Head of caudate nucleus (tissue), 42 donors: ENCODE measurements around the gene KLF13.

Experiments used
- DNase-seq, 42 donors: peaks; one replicate each; pipeline versions ENCODE4 v3.0.0 to v3.0.0-alpha.2; 2020 to 2021; ENCODE audit warnings: mixed read lengths in 7 of 42
- intact Hi-C: fragments of 100-400 bp; cut with DNase I; formaldehyde crosslinking; loops from one replicate; pipeline ENCODE4 v1.15.0; 2022

KLF13 gene

DNA sequence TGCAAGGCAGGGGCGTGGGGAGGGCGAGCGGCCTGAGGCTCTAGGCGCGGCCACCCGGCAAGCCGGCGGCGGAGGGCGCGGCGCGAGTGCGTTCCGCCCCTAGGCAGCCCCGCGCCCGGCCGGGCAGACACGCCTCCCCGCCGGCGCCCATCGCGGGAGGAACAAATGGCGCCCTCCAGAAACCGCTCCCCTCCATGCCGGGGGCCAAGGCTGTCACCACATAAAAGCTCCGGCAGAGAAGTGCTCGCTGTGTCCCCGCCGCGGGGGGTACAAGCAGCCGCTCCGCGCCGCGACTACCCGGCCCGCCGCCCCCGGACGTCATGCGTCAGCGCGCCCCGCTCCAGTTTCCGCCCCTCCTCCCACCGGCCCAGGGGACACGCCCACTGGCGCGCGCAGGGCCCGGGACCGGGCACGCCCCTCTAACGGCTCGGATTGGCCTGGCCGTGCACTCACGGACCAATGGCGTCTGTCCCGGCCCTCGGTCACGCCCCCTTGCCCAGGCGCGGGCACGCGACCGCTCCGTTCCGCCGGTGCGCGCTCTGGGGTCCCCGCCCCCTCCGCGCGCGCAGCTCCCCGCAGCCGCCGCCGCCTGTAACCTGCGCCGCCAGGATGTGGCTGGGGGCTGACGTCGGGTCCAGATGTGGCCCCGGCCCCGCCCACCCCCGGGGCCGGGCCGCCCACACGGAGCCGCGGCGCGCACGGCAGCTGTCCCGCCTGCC lies at the start of gene KLF13:
TSS of gene KLF13 (plus strand) at position 680 of the 719 bp plus-strand sequence. CDS start 378 bp downstream, outside the sequence.
- intact Hi-C loops: loop anchor here (1.0 to 5.0 kb wide), 3 partner anchors 41 to 161 kb away; no protein-coding TSS in a partner anchor
- peak; percentile 95 to 99 (median 99) for DNase-seq

DNA sequence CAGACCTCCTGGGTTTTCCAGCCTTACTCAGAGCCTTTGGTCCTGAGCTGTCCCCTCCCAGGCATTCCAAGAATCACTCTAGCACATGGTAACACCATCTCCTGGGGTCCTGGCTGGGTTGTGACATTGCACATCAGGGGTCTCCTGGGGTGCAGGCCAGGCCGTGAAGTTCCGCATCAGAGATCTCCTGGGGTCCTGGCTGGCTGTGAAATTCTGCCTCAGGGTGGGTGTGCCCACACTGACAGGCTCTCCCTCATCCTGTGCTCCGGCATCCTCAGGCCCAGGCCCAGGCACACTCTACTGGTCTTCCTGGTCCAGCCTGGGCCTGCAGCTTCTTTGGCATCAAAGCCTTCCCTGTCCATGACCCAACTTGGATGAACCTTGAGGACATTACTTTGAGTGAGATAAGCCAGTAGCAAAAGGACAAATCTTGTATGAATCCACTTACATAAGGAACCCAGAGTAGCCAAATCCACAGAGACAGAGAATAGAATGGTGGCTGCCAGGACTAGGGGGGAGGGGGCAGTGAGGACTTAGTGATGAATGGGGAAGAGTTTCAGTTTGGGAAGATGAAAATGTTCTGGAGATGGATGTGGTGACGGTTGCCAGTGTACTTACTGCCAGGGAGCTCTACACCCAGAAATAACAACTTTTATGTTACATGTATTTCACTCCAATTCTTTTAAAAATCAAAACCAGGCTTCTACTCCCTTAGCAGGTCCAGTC lies 49.1 kb upstream of the KLF13 start:
- intact Hi-C loops: no loop called here
- peak in 14 of 42 donors; percentile 4 to 42 (median 10) for DNase-seq

DNA sequence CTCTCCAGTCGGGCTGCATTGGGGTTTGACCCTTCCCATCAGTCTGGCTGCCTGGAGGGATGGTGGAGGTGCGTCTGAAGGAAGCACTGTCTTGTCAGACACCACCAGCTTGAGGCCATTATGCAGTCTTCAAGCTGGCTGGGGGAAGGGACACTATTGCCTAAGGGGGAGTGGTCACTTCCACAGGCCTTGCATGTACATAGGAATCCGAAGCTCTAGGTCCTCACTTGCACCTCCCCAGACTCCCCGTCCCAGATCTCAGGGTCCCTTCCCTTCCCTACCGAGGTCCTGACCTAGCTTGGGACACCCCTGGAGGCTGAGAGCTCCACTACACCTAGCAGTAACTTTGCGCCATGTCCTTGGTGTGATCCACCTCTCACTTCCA lies 48.6 kb upstream of the KLF13 start:
- intact Hi-C loops: no loop called here
- peak in 14 of 42 donors; percentile 5 to 41 (median 14) for DNase-seq

DNA sequence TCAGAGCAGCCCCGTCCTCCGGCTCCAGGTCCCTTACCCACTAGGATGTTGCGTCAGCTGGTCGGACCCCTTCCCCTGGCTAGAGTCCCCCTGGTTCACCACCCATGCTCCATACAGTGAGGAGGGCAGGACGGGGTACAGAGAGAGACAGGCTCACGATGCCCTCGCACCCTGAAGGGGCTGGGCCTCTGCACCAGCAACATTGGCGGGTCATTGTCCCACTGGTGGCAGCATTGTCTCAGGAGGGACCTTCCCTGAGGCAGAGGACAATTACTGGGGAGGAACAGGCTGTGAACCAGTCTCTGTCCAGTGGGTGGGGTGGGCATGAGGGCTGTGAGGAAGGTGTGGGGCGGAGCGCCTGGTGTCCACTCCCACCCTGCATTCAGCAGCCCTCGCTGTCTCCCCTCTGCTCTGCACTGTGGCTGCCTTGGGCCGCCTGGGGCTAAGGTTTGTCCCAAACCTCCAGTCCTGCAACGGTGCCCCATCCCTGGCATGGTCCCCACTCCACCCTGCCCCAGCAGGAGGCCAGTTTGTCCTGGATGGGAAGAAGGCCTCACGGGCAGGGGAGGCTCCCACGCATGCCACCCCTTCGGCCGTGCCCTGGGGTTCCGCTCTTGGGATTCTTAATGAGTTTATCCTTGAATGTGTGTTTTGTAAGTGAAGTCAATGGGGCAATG lies 48.0 kb upstream of the KLF13 start:
- peak in 23 of 42 donors; percentile 9 to 75 (median 40) for DNase-seq
- intact Hi-C loops: no loop called here

DNA sequence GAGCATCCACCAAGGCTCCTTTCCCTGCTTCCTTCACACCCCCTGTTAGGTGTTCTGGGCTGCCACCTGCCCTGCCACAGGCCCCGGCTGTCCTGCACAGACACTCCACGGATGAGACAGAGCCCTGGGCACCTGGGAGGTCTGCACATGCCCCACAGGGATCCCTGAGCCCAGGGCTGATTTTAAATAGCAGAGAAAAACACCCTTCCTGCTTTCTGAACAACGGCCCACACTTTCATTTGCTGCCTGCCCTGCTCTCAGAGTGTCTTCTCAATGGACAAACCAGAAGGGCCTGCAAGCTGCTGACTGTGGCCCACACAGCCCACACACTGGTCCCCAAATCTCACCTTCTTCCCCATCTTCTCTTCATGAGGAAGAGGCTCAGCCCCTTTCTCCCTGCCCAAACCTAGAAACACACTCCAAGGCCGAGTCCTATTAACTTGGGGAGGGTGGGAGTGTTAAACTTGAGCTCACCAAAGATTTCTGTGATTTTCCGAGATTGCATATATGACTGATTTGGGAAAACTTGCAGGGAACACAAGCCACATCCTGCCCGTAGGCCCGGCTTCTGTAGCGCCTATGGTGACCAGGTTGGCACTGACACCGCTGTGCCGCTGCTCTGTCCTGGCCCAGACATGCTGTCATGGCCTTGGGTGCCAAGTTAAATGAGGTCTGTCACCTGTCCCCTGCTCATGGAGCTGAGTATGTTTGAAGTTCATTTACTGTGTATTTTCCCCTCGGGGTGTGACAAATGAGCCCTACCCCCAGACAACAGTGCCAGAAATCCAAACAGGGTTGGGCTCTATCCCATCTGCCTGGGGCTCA lies 47.2 kb upstream of the KLF13 start:
- intact Hi-C loops: loop anchor here (1.0 kb wide), 1 partner anchor 47 kb away; the partner anchor contains the start of gene KLF13
- DNase-seq: peak in 21 of 42 donors; percentile 14 to 68 (median 30)

DNA sequence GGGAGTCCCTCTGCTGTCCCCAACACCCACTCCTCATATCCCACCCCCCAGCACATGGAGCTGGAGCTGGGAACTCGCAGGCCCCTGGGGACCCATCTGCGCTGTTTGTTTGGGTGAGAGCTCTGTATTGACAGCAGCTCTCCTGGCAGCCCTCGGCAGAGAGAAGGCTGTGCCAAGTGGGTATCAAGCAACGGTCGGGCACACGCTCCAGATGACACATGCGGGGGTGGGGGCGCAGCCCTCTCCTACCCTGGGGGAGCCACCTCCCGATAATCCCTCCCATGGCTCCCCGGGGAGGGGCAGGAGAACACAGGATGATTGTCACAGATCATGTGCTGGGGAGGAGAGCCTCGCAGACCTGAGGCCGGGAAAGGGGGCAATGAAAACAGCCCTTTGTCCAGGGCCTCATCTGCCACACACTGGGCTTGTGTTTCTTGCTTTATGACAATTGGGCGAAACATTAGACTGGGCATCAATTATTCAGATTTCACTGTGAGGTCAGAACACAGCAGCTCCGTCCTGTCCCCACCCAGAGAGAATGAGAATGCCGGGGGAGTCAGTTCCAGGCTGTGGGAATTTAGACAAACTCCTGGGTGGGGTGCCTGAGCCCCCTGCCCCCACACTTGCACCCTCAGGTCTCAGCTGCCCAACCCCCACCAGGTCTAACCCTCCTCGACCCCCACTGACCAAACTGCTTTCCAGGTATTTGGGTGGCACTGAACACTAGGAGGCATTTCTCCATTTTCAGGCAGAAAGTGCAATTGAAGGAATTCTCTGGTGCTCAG lies 46.4 kb upstream of the KLF13 start:
- intact Hi-C loops: loop anchor here (1.0 kb wide), 1 partner anchor 46 kb away; the partner anchor contains the start of gene KLF13
- peak; percentile 82 to 97 (median 92) for DNase-seq

DNA sequence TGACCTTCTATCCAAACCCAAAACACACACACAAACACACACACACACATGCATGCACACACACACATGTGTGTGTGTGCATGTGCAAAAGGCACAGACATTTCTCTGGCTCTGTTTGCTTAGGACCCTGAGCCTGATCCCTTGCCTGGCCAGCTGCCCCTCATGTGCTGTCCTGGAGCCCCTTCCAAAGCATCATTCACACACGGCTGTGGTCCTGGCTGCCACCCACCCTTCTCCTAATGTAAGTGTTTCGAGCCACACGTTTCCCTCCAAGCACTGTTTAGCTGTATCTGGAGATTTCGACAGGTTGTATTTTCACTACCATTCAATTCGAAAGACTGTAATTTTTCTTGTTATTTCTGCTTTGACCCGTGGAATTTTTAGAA lies 45.8 kb upstream of the KLF13 start:
- intact Hi-C loops: loop anchor here (1.0 kb wide), 1 partner anchor 45 kb away; the partner anchor contains the start of gene KLF13

DNA sequence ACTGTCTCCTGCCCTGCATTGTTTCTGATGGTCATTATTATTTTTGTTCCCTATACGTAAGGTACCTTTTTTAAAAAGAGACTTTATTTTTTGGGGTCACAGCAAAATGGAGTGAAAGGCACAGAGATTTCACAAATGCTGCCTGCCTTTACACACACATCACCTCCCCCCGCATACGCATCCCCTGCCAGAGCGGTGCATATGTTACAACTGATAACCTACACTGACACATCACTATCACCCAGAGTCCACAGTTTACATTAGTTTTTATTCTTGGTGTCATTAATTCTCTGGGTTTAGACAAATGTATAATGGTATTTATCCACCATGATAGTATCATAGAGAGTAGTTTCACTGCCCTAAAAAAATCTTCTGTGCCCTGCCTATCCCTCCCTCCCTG lies 43.6 kb upstream of the KLF13 start:
- DNase-seq: peak in 2 of 42 donors; percentile 18 to 28
- intact Hi-C loops: no loop called here

More for the DNA sequence above, 45.8 kb upstream of the KLF13 start:
- peak in 22 of 42 donors; percentile 7 to 59 (median 20) for DNase-seq

DNA sequence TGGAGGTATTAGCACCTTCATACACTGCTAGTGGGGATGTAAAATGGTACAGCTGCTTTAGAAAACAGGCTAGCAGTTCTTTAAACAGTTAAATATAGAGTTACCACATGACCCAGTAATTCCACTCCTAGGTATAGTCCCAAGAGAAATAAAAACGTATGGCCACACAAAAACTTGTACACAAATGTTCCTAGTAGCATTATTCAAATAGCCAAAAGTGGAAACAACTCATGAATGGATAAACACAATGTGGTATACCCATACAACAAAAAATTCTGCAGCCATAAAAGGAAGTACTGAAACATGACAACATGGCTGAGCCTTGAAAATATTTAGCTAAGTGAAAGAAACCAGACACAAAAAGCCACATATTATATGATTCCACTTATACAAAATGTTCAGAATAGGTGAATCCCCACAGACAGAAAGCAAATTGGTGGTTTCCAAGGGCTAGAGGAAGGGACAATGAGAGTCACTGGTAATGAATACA lies 40.8 kb upstream of the KLF13 start:
- peak in 1 of 42 donors; percentile 0 for DNase-seq
- intact Hi-C loops: no loop called here

DNA sequence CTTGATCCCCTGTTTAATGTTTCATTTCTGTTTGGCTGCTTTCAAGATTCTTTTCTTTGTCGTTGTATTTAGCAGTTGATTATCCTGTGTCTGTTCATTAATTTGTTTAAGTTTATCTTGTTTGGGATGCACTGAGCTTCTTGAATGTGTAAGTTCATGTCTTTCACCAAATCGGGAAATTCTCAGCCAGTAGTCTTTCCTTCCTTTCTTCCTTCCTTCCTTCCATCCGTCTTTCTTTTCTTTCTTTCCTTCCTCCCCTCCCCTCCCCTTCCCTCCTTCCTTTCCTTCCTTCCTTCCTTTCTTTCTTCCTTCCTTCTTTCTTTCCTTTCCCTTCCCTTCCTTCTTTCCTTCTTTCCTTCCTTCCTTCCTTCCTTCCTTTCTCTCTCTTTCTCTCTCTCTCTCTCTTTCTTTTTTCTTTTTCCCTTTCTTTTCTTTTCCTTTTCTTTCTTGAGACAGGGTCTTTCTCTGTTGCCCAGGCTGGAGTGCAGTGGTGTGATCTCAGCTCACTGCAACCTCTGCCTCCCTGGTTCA lies 35.5 kb upstream of the KLF13 start:
- intact Hi-C loops: no loop called here
- DNase-seq: no peak

DNA sequence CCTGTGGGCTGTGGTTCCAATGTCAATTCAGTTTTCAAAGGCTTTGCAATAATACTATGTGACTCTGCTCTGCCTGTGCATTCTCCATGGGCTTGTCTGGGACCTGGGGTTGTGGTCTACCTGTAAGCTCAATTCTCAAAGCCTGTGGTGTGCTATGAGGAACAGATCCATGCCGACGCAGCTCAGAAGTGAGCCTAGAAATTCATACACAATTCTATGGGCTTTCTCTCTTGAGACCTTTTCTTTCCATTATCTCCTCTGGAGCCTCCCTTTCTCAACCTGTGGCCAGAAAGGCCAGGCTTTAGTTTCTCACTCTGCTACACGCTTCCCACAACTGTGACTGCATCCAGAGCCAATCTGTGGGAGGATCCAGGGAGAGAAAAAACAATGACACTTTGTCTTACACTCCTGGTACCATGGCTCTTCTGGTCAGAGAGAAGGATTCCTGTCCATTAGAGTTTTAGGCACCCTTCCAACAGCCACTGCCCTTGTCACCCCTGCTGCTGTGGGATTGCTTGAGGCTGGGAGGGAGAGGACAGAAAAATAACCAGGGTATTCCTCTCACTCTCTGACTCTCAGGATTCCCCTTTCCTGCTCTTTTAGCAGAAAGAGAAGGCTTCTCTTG lies 34.1 kb upstream of the KLF13 start:
- peak in 33 of 42 donors; percentile 22 to 87 (median 67) for DNase-seq
- intact Hi-C loops: no loop called here

DNA sequence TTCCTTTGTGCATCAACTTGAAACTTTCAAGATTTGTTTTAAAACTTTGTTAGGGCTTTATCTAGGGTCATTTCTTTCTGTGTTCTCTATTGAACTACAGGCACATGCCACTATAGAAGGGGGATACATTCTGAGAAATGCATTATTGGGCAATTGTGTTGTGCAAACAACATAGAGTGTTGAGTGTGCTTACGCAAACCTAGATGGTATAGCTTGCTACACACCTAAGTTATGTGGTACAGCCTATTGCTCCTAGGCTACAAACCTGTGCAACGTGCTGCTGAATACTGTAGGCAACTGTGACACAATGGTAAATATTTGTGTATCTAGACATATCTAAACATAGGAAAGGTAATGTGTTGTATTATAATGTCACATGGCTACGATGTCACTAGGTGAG lies 33.0 kb upstream of the KLF13 start:
- intact Hi-C loops: no loop called here
- peak in 1 of 42 donors; percentile 26 for DNase-seq

DNA sequence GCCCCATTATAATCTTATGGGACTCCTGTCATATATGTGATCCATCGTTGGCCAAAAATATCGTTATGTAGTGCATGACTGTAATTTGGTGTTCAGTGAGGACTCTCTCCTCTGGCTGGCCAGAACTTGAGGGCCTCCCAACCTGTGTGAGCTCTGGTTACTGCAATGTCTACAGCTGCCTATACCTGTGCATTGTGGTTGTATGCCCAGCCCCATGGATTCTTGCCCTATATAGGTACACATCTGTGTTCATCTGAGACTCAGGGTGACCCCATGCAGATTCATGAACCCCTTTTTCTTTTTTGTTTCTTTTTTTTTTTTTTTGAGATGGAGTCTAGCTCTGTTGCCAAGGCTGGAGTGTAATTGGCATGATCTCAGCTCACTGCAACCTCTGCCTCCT lies 32.6 kb upstream of the KLF13 start:
- peak in 5 of 42 donors; percentile 1 to 33 (median 4) for DNase-seq
- intact Hi-C loops: no loop called here

DNA sequence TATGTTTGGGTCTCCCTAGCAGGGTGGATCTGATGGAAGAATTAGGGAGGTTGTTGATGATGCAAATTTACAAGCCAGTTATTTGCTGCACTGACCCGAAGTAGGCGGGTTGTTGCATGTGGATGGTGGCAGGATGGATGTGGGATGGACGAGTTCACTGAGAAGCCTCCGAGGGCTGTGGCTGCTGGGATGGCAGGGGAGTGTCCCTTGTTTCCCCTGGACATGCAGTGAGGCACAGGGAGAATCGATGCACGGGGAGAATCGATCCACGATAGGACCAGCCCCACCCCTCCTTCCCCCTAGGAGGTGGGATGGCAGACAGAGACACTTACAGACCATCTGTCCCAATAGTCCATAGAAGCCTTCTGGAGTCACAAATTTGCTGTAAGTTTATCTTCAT lies 31.0 kb upstream of the KLF13 start:
- peak in 13 of 42 donors; percentile 11 to 78 (median 40) for DNase-seq

DNA sequence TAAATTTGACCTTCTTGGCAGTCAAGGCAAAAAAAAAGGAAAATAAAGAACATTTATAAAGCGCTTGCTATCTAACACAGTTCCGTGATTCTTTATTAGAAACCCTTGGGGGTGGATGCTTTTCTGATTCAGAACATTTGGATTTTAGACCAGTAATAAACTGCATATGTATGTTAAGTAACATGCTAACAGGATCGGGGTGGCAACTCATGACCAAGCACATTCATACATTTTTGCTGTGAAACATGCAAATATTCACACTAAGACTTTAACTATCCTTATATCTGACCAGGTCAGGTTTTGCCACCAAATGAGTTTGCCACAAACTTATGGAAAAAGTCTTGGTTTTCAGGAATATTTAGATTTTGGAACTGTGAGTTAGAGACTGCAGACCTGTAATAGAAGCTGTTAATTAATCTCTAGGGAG lies 30.4 kb upstream of the KLF13 start:
- intact Hi-C loops: no loop called here
- peak in 2 of 42 donors; percentile 16 to 31 for DNase-seq

More for the DNA sequence above, 31.0 kb upstream of the KLF13 start:
- intact Hi-C loops: no loop called here

DNA sequence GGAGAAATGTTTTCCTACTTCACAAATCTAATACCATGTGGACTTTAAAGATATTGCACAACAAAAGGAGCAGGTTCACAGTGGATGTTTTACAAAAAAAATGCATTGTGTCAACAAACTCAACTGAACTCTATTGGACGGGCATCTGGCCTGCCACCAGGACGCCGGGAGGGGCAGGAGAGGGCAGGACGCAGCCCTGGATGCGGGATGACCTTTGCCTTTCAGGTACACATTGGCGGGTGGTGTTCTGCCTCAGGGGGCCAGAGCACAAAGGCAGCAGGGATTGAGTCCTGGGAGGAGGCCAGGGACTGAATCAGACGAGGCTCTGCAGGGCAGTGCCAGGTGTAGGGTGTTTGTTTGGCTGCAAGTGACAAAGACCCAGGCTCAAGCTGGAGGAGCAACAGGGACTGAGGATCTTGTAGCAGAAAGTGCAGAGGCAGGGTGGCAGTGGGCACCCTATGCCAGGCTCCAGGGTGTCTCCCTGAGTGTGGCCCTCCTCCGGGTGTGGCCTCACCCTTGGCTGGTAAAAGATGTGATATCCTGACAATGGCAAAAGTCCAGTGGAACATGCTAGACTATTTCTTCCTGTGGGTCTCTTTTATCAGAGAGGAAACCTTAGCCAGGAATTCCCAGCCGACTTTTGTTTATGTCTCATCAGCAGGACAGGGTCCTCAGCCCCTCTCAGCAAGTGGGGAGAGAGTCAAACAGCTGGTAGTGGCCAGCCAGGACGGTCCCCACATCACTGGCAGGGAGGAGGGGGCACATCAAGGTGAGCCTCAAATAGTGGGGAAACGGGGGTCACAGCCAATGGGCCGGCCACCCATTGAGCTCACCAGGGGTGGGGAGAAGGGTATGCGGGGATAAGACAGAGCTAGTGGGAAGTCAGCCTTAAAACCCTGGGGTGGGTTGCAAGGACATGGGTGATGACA lies 29.7 kb upstream of the KLF13 start:
- peak in 13 of 42 donors; percentile 7 to 67 (median 50) for DNase-seq
- intact Hi-C loops: no loop called here
